HG03520 (cell line): ENCODE measurements around the gene LMAN1L.

Source experiments
- ATAC-seq: cut with Tn5 transposase; IDR thresholded peaks from one replicate; pipeline ENCODE4 v1.9.1; 2021; ENCODE audit warnings: mild to moderate bottlenecking, moderate library complexity; ENCODE audit not compliant: unreplicated experiment

Gene LMAN1L

DNA sequence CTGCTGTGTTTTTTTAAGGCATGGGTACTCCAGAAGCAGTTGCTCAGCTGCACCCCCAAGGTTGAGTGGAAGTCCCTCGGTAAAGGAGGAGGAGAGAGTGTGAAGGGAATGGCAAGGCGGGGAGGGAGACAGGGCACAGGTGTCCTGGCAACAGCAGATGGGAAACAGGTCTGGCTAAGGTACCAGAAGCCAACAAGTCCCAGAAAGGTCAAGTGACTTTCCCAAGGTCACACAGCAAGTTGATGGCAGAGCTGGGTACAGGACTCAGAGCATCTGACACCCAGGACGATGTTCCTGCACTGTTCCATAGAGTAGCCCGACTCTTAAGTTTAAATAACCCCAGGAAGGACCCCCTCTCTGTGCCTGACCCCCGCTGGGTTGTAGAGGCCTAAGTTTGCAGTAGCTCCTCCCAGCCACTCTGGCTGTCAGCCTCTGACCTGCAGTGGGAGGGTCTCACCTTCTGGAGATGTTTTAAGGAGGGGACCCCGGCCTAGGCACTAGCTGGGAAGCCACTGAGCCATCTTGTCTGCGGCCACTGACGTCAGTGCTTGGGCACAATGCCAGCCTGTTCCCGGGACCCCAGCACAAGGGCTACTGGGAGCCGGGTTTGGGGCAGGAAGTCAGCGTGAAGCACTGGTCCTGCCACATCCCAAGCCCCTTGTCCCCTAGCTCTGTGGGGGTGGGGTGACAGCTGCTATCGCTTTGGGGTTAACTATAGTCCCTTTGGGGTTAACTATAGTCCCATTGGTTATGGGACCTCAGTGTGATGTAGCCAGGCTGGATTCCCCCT, 20.2 kb upstream of the LMAN1L start:
- ATAC-seq: no peak

DNA sequence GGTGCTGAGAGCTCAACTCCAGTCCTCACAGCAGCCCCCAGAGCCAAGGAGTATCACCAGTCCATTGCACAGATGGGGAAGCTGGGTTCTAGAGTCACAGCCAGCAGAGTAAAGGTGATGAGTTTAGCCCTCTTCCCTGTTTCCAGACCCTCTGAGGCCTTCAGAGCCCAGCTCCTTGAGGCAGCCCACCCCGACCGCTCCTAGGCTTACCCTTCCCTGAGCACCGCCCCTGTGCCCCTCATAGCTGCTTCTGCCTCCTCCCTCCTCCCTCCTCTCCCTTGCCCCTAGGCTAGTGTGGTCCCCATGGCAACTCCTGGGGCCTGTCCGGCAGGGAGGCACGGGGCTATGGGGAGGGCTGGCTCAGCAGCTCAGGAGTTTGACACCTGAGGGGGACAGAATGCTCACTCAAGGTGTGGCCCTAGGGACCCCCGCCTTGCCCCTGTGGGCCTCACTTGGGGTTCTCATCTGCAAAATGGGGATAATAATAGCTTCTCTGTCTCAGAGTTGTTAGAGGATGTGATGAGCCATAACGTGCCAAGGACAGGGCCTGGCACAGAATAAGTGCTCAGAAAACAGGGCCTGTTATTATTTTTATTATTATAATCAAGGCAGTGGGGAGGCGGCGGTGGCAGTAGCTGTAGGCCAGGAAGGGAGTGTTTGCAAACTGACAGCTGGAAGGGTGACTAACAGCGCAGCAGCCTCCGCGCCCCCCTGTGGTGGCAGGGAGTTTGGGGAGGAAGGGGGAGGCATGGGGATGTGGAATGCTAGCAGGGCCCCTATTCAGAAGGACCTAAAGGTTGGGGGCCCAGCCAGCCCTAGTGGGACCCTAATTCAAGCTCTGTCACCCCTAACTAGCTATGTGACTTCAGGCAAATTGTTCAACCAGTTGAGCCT, 19.3 kb upstream of the LMAN1L start:
- ATAC-seq: no peak

DNA sequence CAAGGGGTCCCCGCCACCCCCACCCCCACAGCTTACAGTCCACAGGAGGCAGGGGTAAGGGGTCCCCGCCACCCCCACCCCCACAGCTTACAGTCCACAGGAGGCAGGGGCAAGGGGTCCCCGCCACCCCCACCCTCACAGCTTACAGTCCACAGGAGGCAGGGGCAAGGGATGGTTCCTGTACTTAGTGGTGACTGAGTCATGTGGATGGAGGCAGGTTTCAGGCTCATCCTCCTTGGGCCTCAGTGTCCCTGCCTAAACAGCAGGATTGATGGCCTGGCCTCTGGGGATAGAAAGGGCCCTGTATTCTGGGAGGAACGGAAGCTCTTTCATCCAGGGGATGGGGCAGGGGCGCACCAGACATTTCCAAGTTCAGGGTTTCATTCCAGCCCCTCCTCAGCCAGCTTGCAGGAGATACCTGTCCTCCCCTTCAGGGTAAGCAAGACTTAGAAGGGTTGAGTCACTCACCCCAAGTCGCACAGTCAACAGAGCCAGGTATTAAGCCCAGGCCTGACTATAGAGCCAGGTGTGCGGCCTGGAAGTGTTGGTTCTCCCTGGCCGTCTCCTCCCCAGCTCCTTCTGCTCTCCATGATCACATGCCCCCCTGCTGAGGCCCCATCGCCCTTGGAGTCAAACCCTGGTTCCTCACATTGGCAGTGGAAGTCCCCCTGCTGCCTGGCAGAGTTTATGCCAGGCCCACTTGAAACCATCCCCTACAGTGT, 18.2 kb upstream of the LMAN1L start:
- no peak for ATAC-seq

DNA sequence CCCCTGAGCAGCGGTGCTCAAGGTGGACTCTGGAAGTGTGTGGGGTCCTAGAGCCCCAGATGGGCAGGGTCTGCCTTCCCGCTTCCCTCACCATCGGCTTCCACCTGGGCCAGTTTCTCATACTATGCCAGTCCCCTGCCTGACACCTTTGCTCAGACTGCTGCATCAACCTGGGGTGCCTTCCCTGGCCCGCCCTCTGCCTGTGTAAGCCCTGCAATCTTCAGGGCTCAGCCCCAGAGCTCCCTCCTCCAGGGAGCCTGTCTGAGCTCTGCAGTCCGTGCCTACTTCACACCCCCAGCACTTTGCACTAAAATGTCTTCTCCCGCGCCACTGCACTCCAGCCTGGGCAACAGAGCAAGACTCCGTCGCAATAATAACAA, 17.7 kb upstream of the LMAN1L start:
- ATAC-seq: no peak

DNA sequence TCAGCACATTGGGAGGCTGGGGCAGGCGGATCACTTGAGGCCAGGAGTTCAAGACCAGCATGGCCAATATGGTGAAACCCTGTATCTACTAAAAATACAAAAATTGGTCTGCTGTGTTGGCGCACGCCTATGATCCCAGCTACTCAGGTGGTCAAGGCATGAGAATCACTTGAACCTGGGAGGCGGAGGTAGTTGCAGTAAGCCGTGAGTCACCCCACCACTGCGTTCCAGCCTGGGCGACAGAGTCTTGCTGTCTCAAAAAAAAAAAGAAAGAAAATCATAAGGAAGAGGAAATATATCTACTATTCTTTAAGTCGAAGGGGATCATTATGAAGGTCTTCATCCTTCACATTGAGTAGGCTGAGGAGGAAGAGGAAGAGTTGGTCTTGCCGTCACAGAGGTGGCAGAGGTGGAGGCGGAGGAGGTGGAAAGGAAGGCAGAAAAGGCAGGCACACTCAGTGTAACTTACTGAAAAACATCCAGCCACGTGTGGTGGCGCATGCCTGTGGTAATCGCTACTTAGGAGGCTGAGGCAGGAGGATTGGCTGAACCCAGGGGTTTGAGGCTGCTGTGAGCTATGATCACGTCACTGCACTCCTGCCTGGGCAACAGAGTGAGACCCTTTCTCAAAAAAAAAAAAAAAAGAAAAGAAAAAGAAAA, 16.5 kb upstream of the LMAN1L start:
- ATAC-seq: no peak

DNA sequence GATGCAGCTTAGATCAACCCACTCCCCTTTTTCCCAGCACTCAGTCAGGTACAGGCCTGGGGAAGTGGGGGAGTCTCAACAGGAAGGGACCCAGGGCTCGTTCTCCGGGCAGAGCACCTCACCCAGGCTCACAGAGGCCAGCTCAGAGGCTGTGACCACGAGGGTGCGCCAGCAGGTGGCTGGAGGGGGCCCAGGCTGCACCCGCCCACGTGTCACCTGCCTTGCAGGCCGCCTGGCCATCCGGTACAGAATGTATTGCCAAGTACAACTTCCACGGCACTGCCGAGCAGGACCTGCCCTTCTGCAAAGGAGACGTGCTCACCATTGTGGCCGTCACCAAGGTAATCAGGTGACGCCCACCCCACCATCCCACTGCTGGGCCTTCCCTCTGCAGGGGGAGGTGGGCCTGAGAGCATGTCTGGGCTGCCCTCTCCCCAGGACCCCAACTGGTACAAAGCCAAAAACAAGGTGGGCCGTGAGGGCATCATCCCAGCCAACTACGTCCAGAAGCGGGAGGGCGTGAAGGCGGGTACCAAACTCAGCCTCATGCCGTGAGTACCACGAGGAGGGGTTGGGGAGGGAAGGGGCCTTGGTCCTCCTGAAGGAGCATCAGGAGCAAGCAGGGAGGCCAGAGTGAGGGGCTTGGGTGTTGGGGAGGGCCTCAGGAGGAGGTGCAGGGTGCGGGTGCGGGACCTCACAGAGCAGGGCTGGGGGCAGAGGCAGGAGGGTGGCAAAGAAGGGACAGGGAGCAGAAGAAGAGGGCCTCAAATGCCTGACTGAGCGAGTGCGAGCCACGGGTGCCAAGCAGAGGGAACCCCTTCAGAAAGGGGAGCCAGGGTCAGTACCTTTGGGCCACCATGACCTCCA, 14.0 kb upstream of the LMAN1L start:
- no peak for ATAC-seq

DNA sequence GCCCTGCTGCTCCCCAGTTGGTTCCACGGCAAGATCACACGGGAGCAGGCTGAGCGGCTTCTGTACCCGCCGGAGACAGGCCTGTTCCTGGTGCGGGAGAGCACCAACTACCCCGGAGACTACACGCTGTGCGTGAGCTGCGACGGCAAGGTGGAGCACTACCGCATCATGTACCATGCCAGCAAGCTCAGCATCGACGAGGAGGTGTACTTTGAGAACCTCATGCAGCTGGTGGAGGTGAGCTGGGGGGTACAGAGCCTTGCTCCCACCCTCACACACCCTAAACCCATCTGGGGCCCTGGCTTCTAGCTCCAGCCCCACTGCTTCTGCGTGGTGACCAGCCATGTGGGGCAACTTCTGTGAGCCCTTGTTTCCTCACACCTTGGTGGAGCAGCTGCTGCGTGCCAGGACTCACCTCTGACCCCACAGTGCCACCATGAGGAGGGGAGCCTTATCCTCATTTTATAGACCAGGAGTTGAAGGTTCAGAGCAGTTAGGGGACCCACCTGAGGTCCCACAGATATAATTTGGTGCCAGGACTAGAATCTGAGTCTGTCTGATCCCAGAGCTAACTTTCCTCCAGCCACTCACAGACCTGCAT, 13.3 kb upstream of the LMAN1L start:
- no peak for ATAC-seq

DNA sequence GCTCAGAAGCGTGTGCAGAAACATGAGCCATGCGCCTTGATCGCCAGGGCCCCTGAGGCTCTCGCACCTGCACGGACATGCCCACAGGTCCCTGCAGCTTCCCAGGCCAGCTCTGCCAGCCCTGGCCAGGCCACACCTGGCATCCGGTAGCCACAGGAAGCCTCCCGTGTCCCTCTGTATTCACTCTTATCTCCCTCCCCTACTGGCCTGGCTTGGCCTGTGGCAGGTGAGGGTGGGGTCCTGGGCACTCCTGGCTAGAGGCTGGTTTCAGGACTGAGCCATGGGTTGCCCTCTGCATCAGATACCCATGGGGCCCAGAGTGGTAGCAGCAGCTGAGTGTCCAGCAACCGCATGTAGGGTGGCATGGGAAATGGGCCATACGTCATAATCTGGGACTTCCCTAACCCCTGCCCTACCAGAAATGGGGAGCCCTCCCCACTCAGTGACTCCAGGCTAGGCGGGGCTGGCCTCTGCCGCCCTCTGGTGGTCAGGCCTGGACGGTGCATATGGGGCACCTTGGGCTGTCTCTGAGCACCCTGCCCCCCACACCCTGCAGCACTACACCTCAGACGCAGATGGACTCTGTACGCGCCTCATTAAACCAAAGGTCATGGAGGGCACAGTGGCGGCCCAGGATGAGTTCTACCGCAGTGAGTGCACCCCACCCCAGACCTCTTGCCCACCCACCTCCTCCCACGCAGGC, 12.6 kb upstream of the LMAN1L start:
- ATAC-seq: peak; percentile 82

DNA sequence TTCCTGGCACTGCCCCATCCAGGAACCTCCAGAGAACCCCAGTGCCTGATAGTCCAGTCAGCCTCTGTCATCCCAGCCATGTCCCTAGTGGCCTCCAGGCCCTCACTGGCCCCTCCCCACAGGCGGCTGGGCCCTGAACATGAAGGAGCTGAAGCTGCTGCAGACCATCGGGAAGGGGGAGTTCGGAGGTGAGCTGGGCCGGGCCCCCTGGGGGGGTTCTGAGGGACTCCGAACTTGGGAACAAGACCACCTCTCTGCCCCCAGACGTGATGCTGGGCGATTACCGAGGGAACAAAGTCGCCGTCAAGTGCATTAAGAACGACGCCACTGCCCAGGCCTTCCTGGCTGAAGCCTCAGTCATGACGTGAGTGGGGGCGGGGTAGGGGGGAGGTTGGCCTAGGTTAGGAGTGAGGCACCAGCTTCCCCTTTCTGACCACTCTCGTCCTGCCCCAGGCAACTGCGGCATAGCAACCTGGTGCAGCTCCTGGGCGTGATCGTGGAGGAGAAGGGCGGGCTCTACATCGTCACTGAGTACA, 12.0 kb upstream of the LMAN1L start:
- ATAC-seq: no peak

DNA sequence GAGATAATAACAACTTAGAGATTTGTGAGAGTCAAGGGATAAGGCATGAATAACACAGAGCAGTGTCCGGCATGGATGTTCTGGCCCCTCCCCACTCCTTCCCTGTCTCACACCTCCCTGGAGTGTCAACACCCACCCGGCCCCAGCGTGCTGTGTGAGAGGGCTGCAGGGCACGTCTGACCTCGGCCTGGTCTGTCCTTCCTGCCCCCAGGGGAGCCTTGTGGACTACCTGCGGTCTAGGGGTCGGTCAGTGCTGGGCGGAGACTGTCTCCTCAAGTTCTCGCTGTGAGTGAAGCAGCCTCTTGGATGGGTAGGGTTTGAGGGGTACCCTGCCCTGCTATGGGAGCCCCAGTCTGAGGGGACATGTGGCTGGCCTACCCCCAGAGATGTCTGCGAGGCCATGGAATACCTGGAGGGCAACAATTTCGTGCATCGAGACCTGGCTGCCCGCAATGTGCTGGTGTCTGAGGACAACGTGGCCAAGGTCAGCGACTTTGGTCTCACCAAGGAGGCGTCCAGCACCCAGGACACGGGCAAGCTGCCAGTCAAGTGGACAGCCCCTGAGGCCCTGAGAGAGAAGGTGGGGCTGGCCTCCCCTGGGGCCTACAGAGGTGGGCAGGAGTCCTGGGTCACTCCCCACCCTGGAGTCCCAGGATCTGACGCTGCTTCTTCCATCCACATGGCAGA, 11.2 kb upstream of the LMAN1L start:
- ATAC-seq: no peak

DNA sequence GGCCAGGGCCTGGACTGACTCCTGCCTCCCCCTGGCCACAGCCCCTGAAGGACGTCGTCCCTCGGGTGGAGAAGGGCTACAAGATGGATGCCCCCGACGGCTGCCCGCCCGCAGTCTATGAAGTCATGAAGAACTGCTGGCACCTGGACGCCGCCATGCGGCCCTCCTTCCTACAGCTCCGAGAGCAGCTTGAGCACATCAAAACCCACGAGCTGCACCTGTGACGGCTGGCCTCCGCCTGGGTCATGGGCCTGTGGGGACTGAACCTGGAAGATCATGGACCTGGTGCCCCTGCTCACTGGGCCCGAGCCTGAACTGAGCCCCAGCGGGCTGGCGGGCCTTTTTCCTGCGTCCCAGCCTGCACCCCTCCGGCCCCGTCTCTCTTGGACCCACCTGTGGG, 10.3 kb upstream of the LMAN1L start:
- no peak for ATAC-seq

DNA sequence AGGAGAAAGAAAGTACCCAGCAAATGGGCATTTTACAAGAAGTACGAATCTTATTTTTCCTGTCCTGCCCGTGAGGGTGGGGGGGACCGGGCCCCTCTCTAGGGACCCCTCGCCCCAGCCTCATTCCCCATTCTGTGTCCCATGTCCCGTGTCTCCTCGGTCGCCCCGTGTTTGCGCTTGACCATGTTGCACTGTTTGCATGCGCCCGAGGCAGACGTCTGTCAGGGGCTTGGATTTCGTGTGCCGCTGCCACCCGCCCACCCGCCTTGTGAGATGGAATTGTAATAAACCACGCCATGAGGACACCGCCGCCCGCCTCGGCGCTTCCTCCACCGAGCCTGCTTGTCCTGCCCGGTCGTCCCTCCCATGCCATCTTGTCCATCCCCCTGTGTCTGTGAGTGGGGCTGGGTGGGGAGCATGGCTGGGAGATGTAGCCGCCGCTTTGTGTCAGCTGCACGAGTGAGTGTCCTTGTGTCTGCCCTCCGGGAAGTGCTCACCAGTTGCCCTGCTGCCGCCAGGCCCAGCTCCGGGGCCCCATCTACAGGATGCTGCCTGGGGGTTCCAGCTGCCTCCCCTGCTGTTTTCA, 9.7 kb upstream of the LMAN1L start:
- no peak for ATAC-seq

DNA sequence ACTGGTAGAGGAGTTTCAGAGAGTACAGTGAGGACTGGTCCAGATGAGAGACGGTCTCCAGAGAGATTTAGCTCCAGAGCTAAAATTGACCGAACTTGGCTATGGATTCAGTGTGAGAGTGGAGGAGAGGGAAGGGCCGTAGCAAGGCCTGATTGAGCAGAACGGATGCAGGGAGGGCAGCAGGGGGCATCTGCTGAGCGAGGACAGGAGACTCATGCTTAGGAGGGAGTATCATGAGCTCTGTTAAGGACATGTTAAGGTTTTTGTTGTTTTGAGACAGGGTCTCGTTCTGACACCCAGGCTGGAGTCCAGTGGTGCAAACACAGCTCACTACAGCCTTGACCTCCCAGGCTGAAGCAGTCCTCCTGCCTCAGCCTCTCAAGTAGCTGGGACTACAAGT, 7.7 kb upstream of the LMAN1L start:
- ATAC-seq: no peak

DNA sequence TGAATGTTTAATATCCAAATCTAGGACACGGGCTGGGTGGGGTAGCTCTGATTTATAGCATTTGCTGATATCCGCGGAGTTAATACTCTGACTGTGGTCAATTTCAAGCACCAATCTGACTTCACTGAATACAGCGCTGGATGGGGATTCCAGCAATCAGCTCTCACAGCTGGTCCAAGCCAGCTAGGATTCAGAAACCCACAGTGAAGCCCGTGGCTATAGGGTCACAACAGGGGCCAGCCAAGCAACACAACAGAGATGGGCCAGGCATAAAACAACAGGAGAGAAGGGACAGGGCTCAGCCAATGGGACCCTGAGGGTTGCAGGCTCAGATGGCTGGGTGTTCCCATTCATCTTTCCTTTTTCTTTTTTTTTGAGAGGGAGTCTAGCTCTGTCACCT, 5.4 kb upstream of the LMAN1L start:
- no peak for ATAC-seq

DNA sequence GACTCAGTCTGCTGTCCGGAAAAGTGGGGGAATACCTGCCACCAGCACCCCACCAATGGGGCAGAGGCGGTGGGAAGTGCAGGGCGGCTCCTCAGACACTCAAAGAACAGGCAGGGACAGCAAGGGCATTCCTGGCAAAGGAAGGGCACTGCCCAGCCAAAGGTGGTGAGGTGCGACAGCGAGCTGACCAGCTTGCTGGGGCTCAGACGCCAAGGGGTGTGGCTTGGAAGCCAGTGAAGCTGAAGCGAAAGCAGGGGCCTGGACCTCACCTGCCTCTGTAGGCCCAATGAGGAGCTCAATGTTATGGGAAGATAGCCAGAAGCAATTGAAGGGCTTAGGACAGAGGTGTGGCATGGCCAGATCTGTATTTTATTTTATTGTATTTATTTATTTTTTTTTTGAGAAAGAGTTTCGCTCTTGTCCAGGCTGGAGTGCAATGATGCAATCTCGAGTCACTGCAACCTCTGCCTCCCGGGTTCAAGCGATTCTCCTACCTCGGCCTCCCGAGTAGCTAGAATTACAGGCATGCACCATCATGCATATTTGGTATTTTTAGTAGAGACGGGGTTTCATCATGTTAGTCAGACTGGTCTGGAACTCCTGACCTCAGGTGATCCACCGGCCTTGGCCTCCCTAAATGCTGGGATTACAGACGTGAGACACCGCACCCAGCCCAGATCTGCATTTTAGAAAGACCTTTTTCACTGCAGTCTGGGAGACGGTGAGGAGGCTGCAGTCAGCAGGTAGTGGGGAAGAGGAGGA, 4.4 kb upstream of the LMAN1L start:
- no peak for ATAC-seq

DNA sequence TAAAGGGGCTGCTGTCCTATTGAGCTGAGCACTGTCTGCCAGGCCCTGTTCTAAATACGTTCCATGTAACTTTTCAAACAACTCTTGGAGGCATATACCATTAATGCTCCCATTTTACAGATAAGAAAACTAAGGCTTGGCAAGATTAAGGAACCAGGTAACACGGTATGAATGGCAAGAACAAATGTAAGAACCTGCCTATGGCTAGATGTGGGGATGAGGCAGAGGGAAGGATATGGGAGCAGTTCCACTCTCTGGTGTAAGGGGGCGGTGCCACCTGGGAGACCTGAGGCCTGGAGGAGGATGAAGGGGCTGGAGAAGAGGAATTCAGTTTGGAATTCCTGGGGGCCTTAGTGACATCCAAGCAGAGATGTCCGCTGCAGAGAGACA, 3.8 kb upstream of the LMAN1L start:
- ATAC-seq: no peak

DNA sequence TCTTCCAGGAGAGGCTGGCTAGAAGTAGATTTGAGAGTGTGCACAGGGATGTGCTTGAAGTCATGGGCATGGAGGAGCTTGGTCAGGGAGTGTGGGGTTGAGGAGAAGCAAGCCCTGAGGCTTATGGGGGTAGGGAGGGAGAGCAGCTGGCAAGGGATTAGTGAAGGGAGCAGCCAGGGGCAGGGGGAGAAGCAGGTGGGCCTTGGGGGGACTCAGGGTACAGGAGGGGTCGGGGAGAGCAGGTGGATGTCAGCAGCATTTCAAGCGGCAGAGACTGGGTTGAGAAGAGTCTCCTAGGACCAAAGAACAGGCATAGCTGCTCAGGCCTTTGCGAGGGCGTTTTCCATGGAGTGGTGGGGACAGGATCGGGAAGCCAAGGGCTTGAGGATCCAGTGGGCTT, 3.4 kb upstream of the LMAN1L start:
- ATAC-seq: no peak
